K562 (cell line): ENCODE results near the gene DPEP3. TPM values are rescaled to one million over a fixed set of nuclear protein-coding genes. Genes with fewer than 3 reads are reported as not detected.
A peak's percentile ranks its signal among the peaks of the same experiment; 100 is the strongest.

ENCODE experiments used
- ADNP ChIP-seq: fragments of 200-800 bp; sonication (Bioruptor generic); IDR thresholded peaks from 2 replicates; pipeline ENCODE4 v1.6.1; 2016; ENCODE audit warnings: missing genetic modification characterization, missing compliant biosample characterization
- C11orf30 ChIP-seq: fragments of 450-650 bp; IDR thresholded peaks from 2 replicates; pipeline ENCODE4 v1.6.1; 2016; ENCODE audit warnings: low read depth, mild to moderate bottlenecking
- CBFA2T2 ChIP-seq: fragments of 450-650 bp; conservative IDR thresholded peaks from 2 replicates; pipeline ENCODE4 v1.6.1; 2017; ENCODE audit warnings: mild to moderate bottlenecking
- CBX1 ChIP-seq: sonication (generic); IDR thresholded peaks from 2 replicates; pipeline ENCODE4 v1.6.1; 2016; ENCODE audit warnings: antibody characterized with exemption, low read depth, mild to moderate bottlenecking
- GATAD2A ChIP-seq: fragments of 450-650 bp; IDR thresholded peaks from 2 replicates; pipeline ENCODE4 v1.6.1; 2017
- GATAD2B ChIP-seq: fragments of 450-650 bp; IDR thresholded peaks from 2 replicates; pipeline ENCODE4 v1.6.1; 2017; ENCODE audit warnings: mild to moderate bottlenecking, borderline replicate concordance
- HDAC1 ChIP-seq, 2 experiments: fragments of 450-650 bp; IDR thresholded peaks; 2 replicates each; pipeline ENCODE4 v1.6.1; 2016 to 2017; ENCODE audit warnings: inconsistent platforms in 1 of 2, mild to moderate bottlenecking in 1 of 2, moderate library complexity in 1 of 2
- MYBL2 ChIP-seq, 2 experiments: fragments of 450-650 bp in 1 of 2; sonication (generic) in 1 of 2; formaldehyde crosslinking in 1 of 2; IDR thresholded peaks; 2 replicates each; pipeline versions ENCODE4 v1.6.1 to v1.8.1; 2017 to 2022; ENCODE audit warnings: borderline replicate concordance in 1 of 2, inconsistent platforms in 1 of 2, low read depth in 1 of 2, mild to moderate bottlenecking in 1 of 2, missing genetic modification reagents in 1 of 2, moderate library complexity in 1 of 2
- MYNN ChIP-seq, 2 experiments: sonication (generic); formaldehyde crosslinking in 1 of 2; IDR thresholded peaks; 2 replicates each; pipeline versions ENCODE4 v1.5.0 to v1.6.1; 2016 to 2020; ENCODE audit warnings: antibody characterized with exemption in 1 of 2, missing genetic modification reagents in 1 of 2
- NR0B1 ChIP-seq: fragments of 450-650 bp; IDR thresholded peaks from one replicate; pipeline ENCODE4 v1.6.1; 2018; ENCODE audit warnings: mild to moderate bottlenecking, moderate library complexity; ENCODE audit not compliant: partially characterized antibody
- PHB ChIP-seq: fragments of 250-450 bp; sonication (Bioruptor Pico); IDR thresholded peaks from 2 replicates; pipeline ENCODE4 v1.5.0; 2021
- TCF7 ChIP-seq: sonication (generic); IDR thresholded peaks from 2 replicates; pipeline ENCODE4 v1.6.1; 2016; ENCODE audit warnings: antibody characterized with exemption, borderline replicate concordance
- ZFP1 ChIP-seq: fragments of 450-650 bp; formaldehyde crosslinking; IDR thresholded peaks from 2 replicates; pipeline ENCODE4 v1.4.0; 2020; ENCODE audit warnings: mild to moderate bottlenecking, mixed read lengths
- ZNF609 ChIP-seq: sonication (generic); formaldehyde crosslinking; IDR thresholded peaks from 2 replicates; pipeline ENCODE4 v1.8.1; 2023; ENCODE audit warnings: missing genetic modification reagents, mild to moderate bottlenecking, borderline replicate concordance
- ZNF830 ChIP-seq: fragments of 250-450 bp; sonication (Bioruptor Pico); IDR thresholded peaks from 2 replicates; pipeline ENCODE4 v1.5.0; 2021; ENCODE audit warnings: mild to moderate bottlenecking
- polyA plus RNA-seq, 8 experiments: library from polyadenylated mRNA; depleted of rRNA in 4 of 8; stranded (reverse) in 5 of 8; unstranded in 3 of 8; fragments of >200 nt; fragmentation: Nextera tagmentation in 2 of 8; fragmentation: Illumina TruSeq in 1 of 8; extraction: Ambion mirVana in 2 of 8; extraction: Trizol in 1 of 8; gene quantifications; 2 replicates each; pipeline versions ENCODE4 v1.2.1 to v1.2.3, GENCODE V29; 2011 to 2014; ENCODE audit warnings: inconsistent platforms in 1 of 8, missing spikeins in 1 of 8
- total RNA-seq, 7 experiments: library from RNA; depleted of rRNA in 6 of 7; stranded (reverse); fragments of >200 nt in 6 of 7; fragmentation: Illumina TruSeq in 2 of 7; extraction: Trizol in 2 of 7; gene quantifications; 2 replicates each; pipeline versions ENCODE4 v1.2.1 to v1.2.3, GENCODE V29; 2011 to 2021; ENCODE audit warnings: low replicate concordance in 1 of 7
- TF ChIP-seq, protein P1 (sequence below), 2 experiments: fragments of 200-800 bp in 1 of 2; sonication (Bioruptor generic) in 1 of 2; sonication (generic) in 1 of 2; formaldehyde crosslinking in 1 of 2; IDR thresholded peaks in 1 of 2; conservative IDR thresholded peaks in 1 of 2; 2 replicates each; pipeline versions ENCODE4 v1.5.0 to v1.6.1; 2016 to 2020; ENCODE audit warnings: missing compliant biosample characterization in 1 of 2, missing genetic modification characterization in 1 of 2, missing genetic modification reagents in 1 of 2
- TF ChIP-seq, protein P2 (sequence below): fragments of 450-650 bp; IDR thresholded peaks from 2 replicates; pipeline ENCODE4 v1.6.1; 2017; ENCODE audit warnings: antibody characterized with exemption

The DPEP3 gene
- total and polyA plus RNA-seq, 9 of the 15 experiments (the other 6 are each of a cell fraction or from before 2014, with no cell fraction given) = not detected

DNA sequence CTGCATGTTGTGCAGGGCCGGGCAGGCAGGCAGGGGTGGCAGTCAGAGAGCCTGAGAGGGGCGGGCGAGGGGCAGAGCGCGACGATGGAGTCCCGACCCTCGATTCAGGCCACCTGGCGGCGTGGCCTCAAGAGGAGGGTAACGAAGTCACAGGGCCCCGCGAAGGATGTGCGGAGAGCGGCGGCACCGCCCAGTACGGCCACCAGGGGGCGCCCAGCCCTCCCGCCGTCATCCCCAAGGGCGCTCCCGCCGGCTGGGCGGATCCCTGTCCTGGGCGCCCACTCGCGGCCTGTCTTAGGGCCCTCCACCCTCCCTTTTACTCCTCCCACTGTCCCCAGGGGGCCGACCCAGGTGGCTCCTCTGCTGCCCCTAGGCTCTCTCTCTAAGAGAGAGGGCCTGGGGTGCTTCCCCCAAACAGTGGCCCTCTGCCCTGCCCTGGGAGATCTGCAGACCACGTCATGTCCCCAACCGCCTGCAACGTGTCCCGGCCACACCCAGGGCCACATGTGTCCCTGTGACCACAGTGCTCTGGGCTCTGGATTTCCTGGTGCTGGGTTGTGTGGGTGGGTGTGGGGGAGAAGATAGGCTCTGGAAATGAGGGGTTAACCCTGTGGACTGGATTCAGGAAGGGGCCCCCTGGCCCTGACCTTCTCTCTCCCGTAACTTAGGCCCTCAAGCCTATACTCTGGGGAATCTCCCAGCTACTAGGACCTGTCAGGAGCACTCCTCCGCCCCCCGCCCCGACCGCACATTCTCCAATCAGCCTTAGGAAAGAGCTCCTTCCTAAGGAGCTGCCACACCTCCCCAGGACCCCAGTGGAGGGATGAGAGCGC is 13.1 kb upstream of the DPEP3 start (continued):
- TF ChIP-seq ZNF609 (CRISPR knock-in tag) = no peak
- no peak for TF ChIP-seq CBFA2T2
- peak; percentile 85; the same call in 1 of the 2 replicates for TF ChIP-seq GATAD2A
- peak in 1 of 2 experiments; percentile 87; a peak in 2 of 4 replicates for TF ChIP-seq HDAC1 (IDR thresholded peaks at IDR 0.05)
- TF ChIP-seq MYNN (IDR thresholded peaks at IDR 0.05) = no peak
- TF ChIP-seq MYNN (CRISPR knock-in tag; IDR thresholded peaks at IDR 0.05) = no peak
- TF ChIP-seq, protein P1, sequence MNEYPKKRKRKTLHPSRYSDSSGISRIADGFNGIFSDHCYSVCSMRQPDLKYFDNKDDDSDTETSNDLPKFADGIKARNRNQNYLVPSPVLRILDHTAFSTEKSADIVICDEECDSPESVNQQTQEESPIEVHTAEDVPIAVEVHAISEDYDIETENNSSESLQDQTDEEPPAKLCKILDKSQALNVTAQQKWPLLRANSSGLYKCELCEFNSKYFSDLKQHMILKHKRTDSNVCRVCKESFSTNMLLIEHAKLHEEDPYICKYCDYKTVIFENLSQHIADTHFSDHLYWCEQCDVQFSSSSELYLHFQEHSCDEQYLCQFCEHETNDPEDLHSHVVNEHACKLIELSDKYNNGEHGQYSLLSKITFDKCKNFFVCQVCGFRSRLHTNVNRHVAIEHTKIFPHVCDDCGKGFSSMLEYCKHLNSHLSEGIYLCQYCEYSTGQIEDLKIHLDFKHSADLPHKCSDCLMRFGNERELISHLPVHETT (CRISPR knock-in tag; conservative IDR thresholded peaks at IDR 0.05 in 1 of 2, IDR thresholded peaks at IDR 0.05 in 1 of 2) = no peak
- no peak for TF ChIP-seq NR0B1
- no peak for TF ChIP-seq MYBL2 (IDR thresholded peaks at IDR 0.05; ENCODE audit: low read depth)
- TF ChIP-seq MYBL2 (CRISPR knock-in tag; IDR thresholded peaks at IDR 0.05; ENCODE audit: borderline replicate concordance) = 0 out of 2 replicates have a peak, but pooled peaks have one; percentile 73
- 0 out of 2 replicates have a peak, but pooled peaks have one; percentile 38 for TF ChIP-seq TCF7
- TF ChIP-seq, protein P2, sequence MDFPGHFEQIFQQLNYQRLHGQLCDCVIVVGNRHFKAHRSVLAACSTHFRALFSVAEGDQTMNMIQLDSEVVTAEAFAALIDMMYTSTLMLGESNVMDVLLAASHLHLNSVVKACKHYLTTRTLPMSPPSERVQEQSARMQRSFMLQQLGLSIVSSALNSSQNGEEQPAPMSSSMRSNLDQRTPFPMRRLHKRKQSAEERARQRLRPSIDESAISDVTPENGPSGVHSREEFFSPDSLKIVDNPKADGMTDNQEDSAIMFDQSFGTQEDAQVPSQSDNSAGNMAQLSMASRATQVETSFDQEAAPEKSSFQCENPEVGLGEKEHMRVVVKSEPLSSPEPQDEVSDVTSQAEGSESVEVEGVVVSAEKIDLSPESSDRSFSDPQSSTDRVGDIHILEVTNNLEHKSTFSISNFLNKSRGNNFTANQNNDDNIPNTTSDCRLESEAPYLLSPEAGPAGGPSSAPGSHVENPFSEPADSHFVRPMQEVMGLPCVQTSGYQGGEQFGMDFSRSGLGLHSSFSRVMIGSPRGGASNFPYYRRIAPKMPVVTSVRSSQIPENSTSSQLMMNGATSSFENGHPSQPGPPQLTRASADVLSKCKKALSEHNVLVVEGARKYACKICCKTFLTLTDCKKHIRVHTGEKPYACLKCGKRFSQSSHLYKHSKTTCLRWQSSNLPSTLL = no peak
- no peak for TF ChIP-seq ZNF830 (CRISPR knock-in tag)
- TF ChIP-seq PHB (CRISPR knock-in tag) = no peak; the same call in 1 of the 2 replicates
- no peak for TF ChIP-seq ZFP1 (CRISPR knock-in tag)
- peak; percentile 21; the same call in 1 of the 2 replicates for TF ChIP-seq CBX1
- no peak; the same call in 1 of the 2 replicates for TF ChIP-seq C11orf30
- peak; percentile 89 for TF ChIP-seq GATAD2B
- no peak for TF ChIP-seq ADNP
